ENCODE results near the gene ITM2C. TPM values are rescaled to one million over a fixed set of nuclear protein-coding genes. Genes with fewer than 3 reads are reported as not detected.
A peak's percentile ranks its signal among the peaks of the same experiment; 100 is the strongest.

ITM2C gene
- polyA plus RNA-seq, 3 donors: 1.4 to 3.2 (median 2.9) TPM

DNA sequence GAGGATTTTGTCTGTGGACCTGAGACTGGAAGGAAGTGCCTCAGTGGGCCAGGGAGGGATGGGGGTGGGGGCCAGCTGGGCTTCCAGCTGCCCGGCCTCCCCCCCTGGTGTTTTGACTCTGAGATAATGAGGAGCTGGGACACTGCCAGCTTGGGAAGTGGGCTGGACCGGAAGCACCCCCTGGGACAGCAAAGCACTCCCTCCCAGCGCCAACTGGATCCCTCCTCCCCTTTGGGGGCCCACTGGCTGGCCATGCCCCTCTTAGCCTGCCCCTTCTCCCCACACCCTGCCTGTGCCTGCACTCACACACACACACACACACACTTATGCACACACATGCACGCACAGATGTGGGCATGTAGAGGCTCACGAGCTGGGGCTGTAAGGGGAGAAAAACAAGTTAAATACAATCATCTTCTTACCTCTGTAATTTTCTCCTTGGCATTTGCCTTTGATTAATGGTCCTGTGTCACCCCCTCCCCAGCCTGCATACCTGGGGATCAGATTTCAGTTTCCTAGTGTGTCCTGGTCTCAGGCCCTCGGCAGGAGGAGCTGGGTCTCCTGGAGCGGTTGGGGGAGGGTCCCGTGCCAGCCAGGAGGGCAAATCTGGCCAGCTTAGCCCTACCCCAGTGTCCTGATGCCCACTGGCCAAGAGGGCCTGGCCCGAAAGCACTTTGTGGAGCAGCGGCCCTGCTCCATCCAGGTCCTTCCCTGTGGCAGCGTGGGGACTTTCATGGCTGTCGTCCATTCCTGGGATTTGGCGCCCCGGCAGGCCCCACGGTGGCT, 3.6 kb downstream of the ITM2C start:
- Histone ChIP-seq H3K9ac (ENCODE audit: insufficient read depth, low read length, poor library complexity, severe bottlenecking) (no peak overlapping the region), H2AFZ (ENCODE audit: insufficient read depth, low read depth, low read length, poor library complexity, severe bottlenecking) (no peak overlapping the region), H3K27ac (ENCODE audit: low read depth in 1 of 2, low read length in 2 of 2) (no peak overlapping the region), H3K4me1 (ENCODE audit: control insufficient read depth in 1 of 2, insufficient read depth in 2 of 2, low read length in 2 of 2) (peaks cover 45 to 55% of the 10 kb centered on the region in 2 donors), H3K79me2 (ENCODE audit: insufficient read depth, low read length) (no peaks in the 10 kb centered on the region), H3K4me3 (replicated peaks in 1 of 3; ENCODE audit: low read depth in 2 of 3, low read length in 3 of 3) (no peak overlapping the region), H4K20me1 (ENCODE audit: insufficient read depth, low read length) (no peaks in the 10 kb centered on the region), H3K27me3 (ENCODE audit: control insufficient read depth in 2 of 2, insufficient read depth in 2 of 2, low read length in 2 of 2) (peaks cover 3 to 30% of the 10 kb centered on the region in 2 donors), H3K4me2 (replicated peaks; ENCODE audit: extremely low read depth, low read length, poor library complexity, severe bottlenecking) (no peak overlapping the region), H3K9me3 (replicated peaks in 1 of 2; ENCODE audit: control insufficient read depth in 1 of 2, insufficient read depth in 1 of 2, low read length in 2 of 2) (no peaks in the 10 kb centered on the region), H3K36me3 (replicated peaks in 1 of 2; ENCODE audit: control insufficient read depth in 1 of 2, insufficient read depth in 2 of 2, low read length in 2 of 2) (no peaks in the 10 kb centered on the region)
- intact Hi-C loops (cut with micrococcal nuclease): no loop called here
- peaks cover 34 to 46% (median 36%) of the 10 kb centered on the region in 3 donors for H3K27me3 Mint-ChIP-seq (ENCODE audit: low read depth in 3 of 3)
- H3K36me3 Mint-ChIP-seq: peaks cover 3 to 4% of the 10 kb centered on the region in 2 donors
- H3K27ac Mint-ChIP-seq: no peak overlapping the region
- peaks cover 58% of the 10 kb centered on the region for H3K4me1 Mint-ChIP-seq
- no peak overlapping the region for H3K4me3 Mint-ChIP-seq
- no peak for TF ChIP-seq CTCF (IDR thresholded peaks at IDR 0.05)
- WGBS (ENCODE audit: insufficient coverage): 89% methylated on average over 10 of the region's 15 CpGs
- no peak for DNase-seq
- H3K9me3 Mint-ChIP-seq: peaks cover 0 to 11% (median 0%) of the 10 kb centered on the region in 7 donors

- intact Hi-C loops (cut with micrococcal nuclease): no loop called here
- Histone ChIP-seq H3K4me2 (replicated peaks; ENCODE audit: extremely low read depth, low read length, poor library complexity, severe bottlenecking) (no peak overlapping the region), H3K9me3 (replicated peaks in 1 of 2; ENCODE audit: control insufficient read depth in 1 of 2, insufficient read depth in 1 of 2, low read length in 2 of 2) (no peaks in the 10 kb centered on the region), H3K4me1 (ENCODE audit: control insufficient read depth in 1 of 2, insufficient read depth in 2 of 2, low read length in 2 of 2) (peaks cover 44 to 52% of the 10 kb centered on the region in 2 donors), H4K20me1 (ENCODE audit: insufficient read depth, low read length) (no peaks in the 10 kb centered on the region), H2AFZ (ENCODE audit: insufficient read depth, low read depth, low read length, poor library complexity, severe bottlenecking) (no peak overlapping the region), H3K9ac (ENCODE audit: insufficient read depth, low read length, poor library complexity, severe bottlenecking) (no peak overlapping the region), H3K27me3 (ENCODE audit: control insufficient read depth in 2 of 2, insufficient read depth in 2 of 2, low read length in 2 of 2) (peaks cover 2 to 22% of the 10 kb centered on the region in 2 donors), H3K36me3 (replicated peaks in 1 of 2; ENCODE audit: control insufficient read depth in 1 of 2, insufficient read depth in 2 of 2, low read length in 2 of 2) (no peaks in the 10 kb centered on the region), H3K27ac (ENCODE audit: low read depth in 1 of 2, low read length in 2 of 2) (no peak overlapping the region), H3K4me3 (replicated peaks in 1 of 3; ENCODE audit: low read depth in 2 of 3, low read length in 3 of 3) (no peak overlapping the region), H3K79me2 (ENCODE audit: insufficient read depth, low read length) (no peaks in the 10 kb centered on the region)
- TF ChIP-seq CTCF (IDR thresholded peaks at IDR 0.05): no peak
- Mint-ChIP-seq H3K27ac (no peak overlapping the region), H3K27me3 (ENCODE audit: low read depth in 3 of 3) (peaks cover 26 to 37% (median 28%) of the 10 kb centered on the region in 3 donors), H3K4me1 (peaks cover 56% of the 10 kb centered on the region), H3K9me3 (peaks cover 0 to 3% (median 0%) of the 10 kb centered on the region in 7 donors), H3K36me3 (peaks cover 3% of the 10 kb centered on the region in 2 donors), H3K4me3 (peak overlapping the region in 1 of 2 donors; percentile 37)
- DNase-seq: no peak
- 45% methylated on average over 13 of the region's 19 CpGs for WGBS (ENCODE audit: insufficient coverage)
These were observed 4.5 kb downstream of the ITM2C start for GRCh38 chr2:230868947-230869913.

Data from CD14-positive monocyte (primary cell).